Measurements from ENCODE around the gene AGXT. TPM values are rescaled to one million over a fixed set of nuclear protein-coding genes. Genes with fewer than 3 reads are reported as not detected.
A peak's percentile ranks its signal among the peaks of the same experiment; 100 is the strongest.

The AGXT gene
- total and polyA plus RNA-seq, 2 of the 8 experiments (the other 6 are each of a cell fraction or from before 2014, with no cell fraction given): 0.03 TPM; not detected in 1

DNA sequence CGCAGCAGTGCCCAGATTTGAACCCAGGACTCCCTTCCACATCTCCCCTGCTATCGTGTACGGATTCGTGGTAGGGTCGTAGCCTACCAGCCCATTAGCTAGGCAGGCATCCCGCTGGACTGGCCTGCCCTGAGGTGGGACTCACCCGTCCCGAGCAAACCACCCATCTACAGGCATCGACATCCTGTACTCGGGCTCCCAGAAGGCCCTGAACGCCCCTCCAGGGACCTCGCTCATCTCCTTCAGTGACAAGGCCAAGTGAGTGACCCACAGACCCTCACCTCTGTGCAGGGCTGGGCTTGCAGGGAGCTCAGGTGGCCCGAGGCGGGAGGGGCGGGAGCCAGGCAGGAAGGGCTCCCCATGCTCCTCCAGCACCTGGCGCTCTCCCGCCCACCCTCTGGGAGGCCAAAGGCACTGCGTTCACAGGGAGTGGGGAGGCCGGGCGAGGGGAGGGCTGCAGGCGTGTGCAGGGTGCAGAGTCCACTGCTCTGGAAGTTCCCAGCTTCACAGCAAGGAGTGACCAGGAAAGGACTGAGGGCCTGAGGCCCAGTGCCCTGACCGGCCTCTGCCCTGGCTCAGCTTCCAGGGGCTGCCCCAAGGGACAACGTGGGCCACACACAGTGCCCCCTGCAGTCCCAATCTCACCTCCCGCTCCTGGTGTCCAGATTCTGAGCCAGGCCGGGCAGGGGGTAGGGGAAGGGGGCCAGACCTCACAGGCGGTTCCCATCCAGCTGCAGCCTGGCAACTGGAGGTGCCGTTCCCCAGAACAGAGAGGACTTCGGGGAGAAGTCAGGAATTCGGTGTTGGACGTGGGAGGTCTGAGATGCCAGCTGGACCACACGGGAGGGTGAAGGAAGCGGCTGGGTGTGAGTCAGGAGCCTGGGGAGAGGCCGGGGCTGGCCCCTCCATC, 5.4 kb downstream of the AGXT start:
- 83% methylated on average over 31 of the region's 33 CpGs; no CpG with 5 or more reads in 1 of the 2 experiments for WGBS, 2 experiments (ENCODE audit: extremely low coverage in 1 of 2, insufficient coverage in 1 of 2, insufficient read length in 1 of 2, insufficient replicate concordance in 2 of 2, low coverage in 1 of 2, low lambda C conversion rate in 2 of 2, missing lambda C conversion rate in 1 of 2)
- no peaks in the 10 kb centered on the region for H3K9me3 ChIP-seq (ENCODE audit: insufficient read depth in 2 of 2, low read depth in 1 of 2, low read length in 1 of 2)
- H3K23ac ChIP-seq (ENCODE audit: insufficient read length): no peak overlapping the region
- H2AK5ac ChIP-seq (ENCODE audit: low read depth, low read length): no peak overlapping the region
- H2BK12ac ChIP-seq (ENCODE audit: low read depth, low read length): no peak overlapping the region
- no peak overlapping the region for H2BK120ac ChIP-seq (replicated peaks; ENCODE audit: low read depth, low read length)
- DNase-seq (ENCODE audit: low read depth in 1 of 2, low spot score in 2 of 2): no peak
- H3K4ac ChIP-seq (replicated peaks; ENCODE audit: insufficient read length, low read depth, low read length): no peak overlapping the region
- no peaks in the 10 kb centered on the region for H3K36me3 ChIP-seq (ENCODE audit: control insufficient read depth in 2 of 4, insufficient read depth in 4 of 4, low read length in 3 of 4)
- no peaks in the 10 kb centered on the region for H3K79me2 ChIP-seq (ENCODE audit: control insufficient read depth in 1 of 2, insufficient read depth in 2 of 2, low read length in 2 of 2)
- no peak overlapping the region for H2BK15ac ChIP-seq (ENCODE audit: low read length)
- H4K91ac ChIP-seq (replicated peaks; ENCODE audit: insufficient read length, low read length): no peak overlapping the region
- H3K27ac ChIP-seq (ENCODE audit: low read depth, low read length): no peak overlapping the region
- TF ChIP-seq, protein P1, sequence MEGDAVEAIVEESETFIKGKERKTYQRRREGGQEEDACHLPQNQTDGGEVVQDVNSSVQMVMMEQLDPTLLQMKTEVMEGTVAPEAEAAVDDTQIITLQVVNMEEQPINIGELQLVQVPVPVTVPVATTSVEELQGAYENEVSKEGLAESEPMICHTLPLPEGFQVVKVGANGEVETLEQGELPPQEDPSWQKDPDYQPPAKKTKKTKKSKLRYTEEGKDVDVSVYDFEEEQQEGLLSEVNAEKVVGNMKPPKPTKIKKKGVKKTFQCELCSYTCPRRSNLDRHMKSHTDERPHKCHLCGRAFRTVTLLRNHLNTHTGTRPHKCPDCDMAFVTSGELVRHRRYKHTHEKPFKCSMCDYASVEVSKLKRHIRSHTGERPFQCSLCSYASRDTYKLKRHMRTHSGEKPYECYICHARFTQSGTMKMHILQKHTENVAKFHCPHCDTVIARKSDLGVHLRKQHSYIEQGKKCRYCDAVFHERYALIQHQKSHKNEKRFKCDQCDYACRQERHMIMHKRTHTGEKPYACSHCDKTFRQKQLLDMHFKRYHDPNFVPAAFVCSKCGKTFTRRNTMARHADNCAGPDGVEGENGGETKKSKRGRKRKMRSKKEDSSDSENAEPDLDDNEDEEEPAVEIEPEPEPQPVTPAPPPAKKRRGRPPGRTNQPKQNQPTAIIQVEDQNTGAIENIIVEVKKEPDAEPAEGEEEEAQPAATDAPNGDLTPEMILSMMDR (IDR thresholded peaks at IDR 0.05; ENCODE audit: control extremely low read depth in 1 of 3, insufficient read depth in 1 of 3, low read depth in 1 of 3, low read length in 3 of 3): peak in 1 of 3 experiments; percentile 19; a peak in 1 of 4 replicates
- no peak for TF ChIP-seq CBX8 (IDR thresholded peaks at IDR 0.05; ENCODE audit: borderline replicate concordance, low read depth, low read length)
- no peaks in the 10 kb centered on the region for H3K23me2 ChIP-seq (ENCODE audit: low read depth, low read length)
- H3K27me3 ChIP-seq (replicated peaks in 1 of 4; ENCODE audit: control insufficient read depth in 3 of 4, extremely low read depth in 1 of 4, insufficient read depth in 3 of 4, low read length in 3 of 4): no peaks in the 10 kb centered on the region
- no peak overlapping the region for H2BK20ac ChIP-seq (ENCODE audit: low read length)
- no peak for FAIRE-seq
- no peak overlapping the region for H3K4me2 ChIP-seq (ENCODE audit: insufficient read depth in 1 of 2, low read depth in 2 of 2, low read length in 2 of 2)
- H3K18ac ChIP-seq (ENCODE audit: extremely low read depth, low read length): no peak overlapping the region; the same call in 1 of the 2 replicates
- H3K79me1 ChIP-seq (ENCODE audit: low read depth, low read length): no peaks in the 10 kb centered on the region
- H3K56ac ChIP-seq (replicated peaks; ENCODE audit: insufficient read length, low read depth, low read length): no peak overlapping the region
- no peak overlapping the region for H3K9ac ChIP-seq (replicated peaks in 1 of 4; ENCODE audit: extremely low read depth in 1 of 4, low read depth in 3 of 4, low read length in 3 of 4)
- CTCF ChIA-PET (ENCODE audit: partially characterized antibody): interaction anchor here (0.6 to 2.4 kb wide), 7 partner anchors 10 to 175 kb away, joined by 3 to 7 read pairs (median 4); no protein-coding TSS in a partner anchor
- POLR2A ChIA-PET (ENCODE audit: partially characterized antibody): no interaction called here
- peak overlapping the region; percentile 7; the same call in 1 of the 2 replicates for H4K8ac ChIP-seq (ENCODE audit: extremely low read depth, insufficient read depth, low read length)
- H4K20me1 ChIP-seq (replicated peaks in 1 of 2; ENCODE audit: control insufficient read depth in 1 of 2, insufficient read depth in 2 of 2, low read length in 2 of 2): no peaks in the 10 kb centered on the region
- H3K4me3 ChIP-seq (ENCODE audit: extremely low read depth in 1 of 4, insufficient read depth in 2 of 4, low read depth in 3 of 4, low read length in 4 of 4): no peak overlapping the region
- no peak overlapping the region for H2BK5ac ChIP-seq (ENCODE audit: low read depth, low read length)
- H3K14ac ChIP-seq (ENCODE audit: insufficient read length): no peak overlapping the region
- H2AFZ ChIP-seq (ENCODE audit: low read length): no peak overlapping the region
- H4K5ac ChIP-seq (ENCODE audit: insufficient read length, low read depth, low read length): no peak overlapping the region
- H3K4me1 ChIP-seq (replicated peaks in 1 of 4; ENCODE audit: control insufficient read depth in 3 of 4, insufficient read depth in 4 of 4, low read length in 3 of 4): no peaks in the 10 kb centered on the region; a peak in 1 of 7 replicates

Data from H1 (cell line).